HG03097 (cell line): ENCODE data around the gene SUSD6.

Experiments
- ATAC-seq: cut with Tn5 transposase; IDR thresholded peaks from one replicate; pipeline ENCODE4 v1.9.1; 2021; ENCODE audit not compliant: unreplicated experiment, low FRiP score

SUSD6 gene

DNA sequence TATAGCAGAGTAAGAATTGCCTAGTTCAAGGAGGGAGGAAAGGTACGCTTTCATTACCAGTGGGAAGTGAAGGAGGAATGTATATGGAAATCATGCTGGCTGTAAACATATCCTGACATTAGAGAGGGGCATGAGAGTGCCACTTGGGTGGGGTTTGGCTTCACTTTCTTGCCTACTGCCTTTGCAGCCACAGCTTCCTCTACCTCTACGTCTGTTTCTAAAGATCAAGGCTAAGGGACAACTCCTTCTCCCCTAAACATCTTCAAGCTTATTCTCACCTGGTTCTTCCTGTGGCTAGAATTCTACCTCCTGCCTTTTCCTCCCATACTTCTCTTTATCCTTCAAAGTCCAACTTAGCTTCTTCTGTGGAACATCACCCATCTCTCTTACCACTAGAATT is 58.0 kb downstream of the SUSD6 start:
- no peak for ATAC-seq

DNA sequence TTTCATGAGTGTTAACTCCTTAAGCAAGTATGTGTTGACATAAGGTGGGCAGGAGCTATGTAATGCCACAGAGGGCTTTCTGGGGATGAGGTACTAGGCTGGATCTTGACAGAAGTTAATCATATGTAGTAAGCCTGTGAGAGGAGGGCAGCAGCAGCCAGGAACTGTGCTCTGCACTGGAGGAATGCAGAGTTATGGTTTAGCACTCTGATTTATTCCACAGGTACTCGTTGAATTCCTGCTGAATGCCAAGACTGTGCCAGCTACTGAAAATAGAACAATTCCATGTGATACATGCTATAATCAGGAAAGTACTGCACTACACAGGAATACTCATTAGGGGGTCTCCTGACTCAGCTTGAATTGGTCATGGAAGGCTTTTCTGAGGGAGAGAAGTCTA is 58.7 kb downstream of the SUSD6 start:
- no peak for ATAC-seq

DNA sequence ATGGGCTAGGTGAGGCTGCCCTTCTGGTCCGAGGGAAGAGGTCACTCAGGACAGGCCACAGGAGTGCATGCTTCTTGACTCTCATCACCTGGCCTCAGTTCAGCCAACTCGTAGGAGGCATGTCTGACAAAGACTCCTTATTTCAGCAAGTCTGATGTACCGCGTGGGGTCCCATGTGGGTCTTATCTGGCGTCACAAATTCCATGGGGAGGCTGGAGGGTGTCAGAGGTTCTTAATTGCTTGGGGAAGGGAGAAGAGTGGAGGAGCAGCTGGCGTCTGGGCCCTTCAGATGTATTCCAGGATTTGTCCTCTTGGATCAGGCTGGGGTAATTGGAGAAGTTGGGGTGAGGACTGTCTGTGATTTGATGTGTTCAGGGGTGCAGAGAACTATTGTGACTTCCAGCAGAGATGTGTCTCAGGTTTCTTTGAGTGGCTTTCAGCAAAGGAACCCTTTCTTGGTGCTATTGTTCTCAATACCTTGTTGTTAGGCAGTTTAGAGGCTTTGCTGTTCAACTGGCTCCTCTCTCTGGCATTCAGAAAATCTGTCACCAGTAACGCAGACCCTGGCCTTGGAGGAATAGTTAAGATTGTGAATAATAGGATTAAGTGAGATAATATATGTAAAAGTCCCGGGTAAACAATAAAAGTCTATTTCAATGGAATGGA is 60.1 kb downstream of the SUSD6 start:
- no peak for ATAC-seq

DNA sequence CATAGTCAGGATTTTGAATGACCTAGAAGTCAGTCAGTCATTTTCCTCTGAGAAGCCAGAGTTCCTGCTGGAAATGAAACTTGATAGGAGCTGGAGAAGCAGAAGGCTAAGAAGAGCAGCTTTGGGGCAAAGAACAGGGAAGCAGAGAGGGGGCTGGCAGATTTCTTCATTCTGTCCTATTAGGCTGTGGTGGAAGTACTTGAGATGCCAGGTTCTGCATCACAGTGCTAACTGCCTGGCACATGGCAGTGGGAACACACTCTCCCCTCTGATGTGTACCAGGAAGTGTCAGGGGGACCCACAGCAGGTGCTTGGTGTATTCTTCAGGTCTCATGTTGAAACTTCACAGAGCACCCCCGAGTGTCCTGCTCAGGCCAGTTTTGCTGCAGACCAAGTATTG is 61.0 kb downstream of the SUSD6 start:
- no peak for ATAC-seq

DNA sequence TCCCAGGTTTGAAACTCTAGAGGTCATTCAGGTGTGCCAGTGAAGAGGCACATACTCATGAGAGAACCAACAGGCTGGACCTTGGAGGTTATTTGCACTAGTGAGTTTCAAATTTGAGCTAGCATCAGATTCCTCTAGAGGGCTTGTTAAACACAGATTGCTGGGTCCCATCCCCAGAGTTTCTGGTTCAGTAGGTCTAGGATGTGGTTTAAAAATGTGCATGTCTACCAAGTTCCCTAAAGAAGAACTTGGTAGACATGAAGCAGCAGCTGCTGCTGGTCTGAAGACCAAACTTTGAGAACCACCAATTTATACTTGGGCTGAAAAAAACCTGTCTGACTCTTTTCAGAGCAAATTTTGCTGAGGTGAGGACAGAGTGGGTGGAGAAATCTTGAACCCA is 61.7 kb downstream of the SUSD6 start:
- no peak for ATAC-seq

DNA sequence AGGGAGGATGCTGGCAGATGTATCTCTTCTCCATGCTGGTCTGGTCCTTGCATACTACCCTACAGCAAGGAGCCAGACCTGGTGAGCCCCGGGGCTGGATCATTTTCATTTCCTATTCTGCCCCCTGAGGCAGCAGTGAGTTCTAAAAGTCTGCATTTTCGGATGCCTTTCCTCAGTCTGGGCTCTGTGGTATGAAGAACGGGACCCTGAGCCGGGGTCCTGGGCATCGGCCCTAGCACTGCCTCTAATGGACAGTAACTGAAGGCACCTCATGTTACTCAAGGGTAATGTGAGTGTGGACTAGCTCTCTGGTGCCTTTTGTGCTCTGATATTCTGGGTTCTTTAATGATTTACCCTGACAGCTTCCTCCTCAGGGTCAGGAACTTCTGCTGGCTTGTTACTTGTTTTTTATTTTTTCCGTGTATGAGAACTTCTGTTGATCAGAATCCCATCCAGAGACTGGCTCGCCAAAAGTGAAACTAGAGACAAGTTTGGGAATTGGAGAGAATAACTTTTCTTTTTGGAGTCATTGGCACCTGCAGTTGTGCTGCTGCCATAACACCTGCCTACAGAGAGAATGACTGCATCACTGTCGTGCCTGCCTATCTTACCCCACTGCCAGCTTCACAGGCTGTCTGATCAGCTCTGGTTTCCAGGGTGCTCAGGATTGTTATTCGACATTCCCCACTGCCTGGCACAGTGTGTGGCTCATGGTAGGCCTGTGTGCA is 62.3 kb downstream of the SUSD6 start:
- ATAC-seq, result no peak

DNA sequence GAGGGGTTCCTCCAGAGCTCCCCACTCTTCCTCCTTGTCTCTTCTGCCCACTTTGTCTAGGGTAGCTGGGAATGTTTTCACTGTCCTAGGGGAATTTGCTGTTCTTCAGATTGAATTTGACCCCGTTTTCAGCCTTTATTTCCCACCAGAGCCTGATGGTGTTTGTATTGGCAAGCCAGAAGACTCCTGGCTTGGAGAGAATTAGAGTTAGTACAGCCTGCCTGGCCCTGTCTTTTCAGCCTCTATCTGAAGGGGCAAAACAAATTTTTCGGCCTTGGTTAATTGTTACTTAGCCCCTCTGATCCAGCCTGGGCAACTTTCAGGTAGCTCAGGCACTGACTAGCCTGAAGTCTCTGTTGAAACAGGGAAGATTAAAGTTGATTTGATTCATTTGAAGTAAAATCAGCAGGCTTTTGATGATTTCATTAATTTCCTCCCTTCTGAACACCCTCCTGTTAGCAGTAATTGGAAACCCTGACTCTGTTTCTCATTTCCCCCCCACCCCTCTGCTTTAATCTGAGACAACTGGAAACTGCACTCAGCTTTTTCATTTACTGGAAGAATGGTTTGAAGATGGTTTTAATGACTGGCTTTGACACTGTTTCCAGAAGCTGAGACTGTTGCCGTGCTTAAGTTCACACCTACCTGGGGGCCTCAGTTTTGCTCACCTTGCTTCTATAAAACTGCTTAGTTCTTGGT is 63.3 kb downstream of the SUSD6 start:
- no peak for ATAC-seq

DNA sequence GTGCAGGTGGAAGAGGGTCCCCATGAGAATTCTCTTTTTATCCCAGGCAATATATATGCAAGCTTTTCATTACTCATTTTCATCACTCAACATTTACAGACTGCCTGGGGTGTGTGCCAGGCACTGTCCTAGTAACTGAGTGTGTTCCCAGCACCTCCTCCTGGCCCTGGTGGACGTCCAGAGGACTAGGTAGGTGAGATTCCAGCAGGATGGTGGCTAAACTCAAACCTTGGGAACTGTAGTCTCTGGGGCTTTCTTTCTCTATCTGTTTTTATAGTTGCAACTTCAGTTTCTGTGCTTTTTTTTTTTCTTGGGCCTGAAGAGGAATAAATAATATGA is 63.8 kb downstream of the SUSD6 start:
- ATAC-seq, result no peak

DNA sequence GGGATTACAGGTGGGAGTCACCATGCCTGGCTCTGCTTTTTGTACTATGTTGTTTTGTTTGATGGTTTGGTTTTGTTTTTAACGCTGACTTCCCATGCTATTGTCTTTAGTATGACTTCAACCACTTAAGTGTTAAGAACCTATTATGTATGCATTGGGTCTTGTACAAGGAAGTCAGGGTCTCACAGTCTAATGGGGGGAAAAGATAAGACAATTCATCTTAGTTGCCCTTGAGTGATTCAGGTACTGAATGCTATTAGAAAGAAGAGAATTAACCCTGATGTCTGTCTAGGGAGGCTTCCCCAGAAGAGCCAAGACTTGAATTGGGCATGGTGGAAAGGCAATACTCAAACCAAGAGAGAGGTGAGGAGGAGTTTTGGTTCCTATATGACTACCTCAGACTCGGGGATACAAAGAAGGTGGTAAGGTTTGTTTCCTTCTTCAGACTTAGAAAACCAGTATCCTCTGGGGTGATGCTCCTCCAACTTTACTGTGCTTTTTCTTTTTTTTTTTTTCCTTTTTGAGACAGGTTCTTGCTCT is 64.6 kb downstream of the SUSD6 start:
- peak; percentile 59 for ATAC-seq

DNA sequence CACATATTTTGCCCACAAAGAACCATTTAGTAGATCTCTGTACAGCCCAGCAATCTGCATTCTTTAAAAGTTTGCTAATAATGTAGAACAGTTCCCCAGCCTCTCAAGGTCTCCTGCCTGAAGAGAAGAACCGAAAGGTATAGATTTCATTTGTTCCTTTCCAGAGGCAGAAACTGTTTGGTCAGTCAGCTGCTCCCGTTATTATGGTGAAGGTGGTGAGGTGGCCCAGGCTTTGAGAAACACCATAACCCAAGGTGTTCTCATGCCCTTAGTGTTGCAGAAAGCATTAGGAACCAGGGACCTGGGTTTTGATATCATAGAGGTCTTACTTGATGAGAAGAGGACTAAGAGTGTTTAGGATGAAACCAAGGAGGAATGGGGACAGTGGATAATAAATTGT is 65.3 kb downstream of the SUSD6 start:
- no peak for ATAC-seq

DNA sequence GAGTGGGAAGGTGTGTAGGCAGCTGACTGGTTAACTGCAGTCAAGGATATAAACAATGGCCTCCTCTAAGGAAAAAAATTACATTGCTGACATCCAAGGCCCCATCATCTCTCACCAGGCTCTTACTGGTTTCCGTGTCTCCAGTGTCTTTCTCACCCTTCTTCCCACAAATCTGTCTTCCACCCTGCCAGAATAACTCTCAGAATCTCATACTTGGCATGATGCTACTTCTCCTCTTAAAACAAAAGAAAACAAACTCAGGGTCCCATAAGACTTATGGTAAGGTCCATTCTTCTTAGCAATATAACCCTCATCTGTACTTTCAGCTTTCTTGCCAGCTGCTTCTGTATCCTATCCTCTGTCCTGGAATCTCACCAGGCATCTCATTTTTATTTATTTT is 68.9 kb downstream of the SUSD6 start:
- ATAC-seq, result no peak

DNA sequence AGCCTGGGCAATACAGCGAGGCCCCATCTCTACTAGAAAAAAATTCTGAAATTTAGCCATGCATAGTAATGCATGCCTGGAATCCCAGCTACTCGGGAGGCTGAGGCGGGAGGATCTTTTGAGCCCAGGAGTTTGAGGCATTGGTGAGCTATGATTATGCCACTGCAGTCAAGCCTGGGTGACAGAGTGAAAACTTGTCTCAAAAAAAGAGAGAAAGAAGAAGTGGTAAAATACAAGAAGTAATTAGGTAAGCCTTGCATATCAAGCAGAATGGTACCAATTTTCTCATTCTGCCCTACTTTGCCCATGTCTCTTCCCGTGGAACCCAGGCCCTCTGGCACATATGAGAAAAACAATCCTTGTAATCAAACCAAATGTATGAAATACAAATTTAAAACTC is 70.7 kb downstream of the SUSD6 start:
- no peak for ATAC-seq

DNA sequence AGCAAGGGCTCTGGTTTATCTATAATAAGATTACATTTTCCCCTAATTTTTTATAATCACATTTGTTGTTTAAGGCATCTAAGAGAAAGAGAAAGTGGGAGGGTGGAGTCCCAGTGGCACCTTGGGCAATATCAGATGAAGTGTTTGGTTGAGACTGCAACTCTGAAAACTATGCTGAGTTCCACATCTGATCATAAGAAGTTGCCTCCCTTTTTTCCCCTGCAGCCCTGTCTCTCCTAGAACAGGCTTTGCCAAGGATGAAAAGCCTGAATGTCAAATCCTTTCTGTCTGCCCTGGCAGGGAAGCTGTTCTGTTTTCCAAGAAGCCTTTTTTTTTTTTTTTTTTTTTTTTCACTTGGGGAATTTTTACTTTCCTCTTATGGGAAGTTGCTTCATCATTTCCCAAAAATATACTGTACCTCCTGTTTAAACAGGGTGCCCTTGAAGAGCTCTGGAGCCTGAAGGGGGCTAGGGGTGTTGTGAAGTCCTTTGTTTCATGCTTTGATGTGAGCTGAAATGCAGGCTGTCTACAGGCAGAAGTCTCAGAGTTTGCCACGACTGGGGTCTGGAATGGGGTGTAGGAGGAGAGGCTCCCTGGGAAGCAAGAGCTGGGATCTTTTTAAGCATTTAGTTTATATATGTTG is 71.3 kb downstream of the SUSD6 start:
- ATAC-seq, result no peak

DNA sequence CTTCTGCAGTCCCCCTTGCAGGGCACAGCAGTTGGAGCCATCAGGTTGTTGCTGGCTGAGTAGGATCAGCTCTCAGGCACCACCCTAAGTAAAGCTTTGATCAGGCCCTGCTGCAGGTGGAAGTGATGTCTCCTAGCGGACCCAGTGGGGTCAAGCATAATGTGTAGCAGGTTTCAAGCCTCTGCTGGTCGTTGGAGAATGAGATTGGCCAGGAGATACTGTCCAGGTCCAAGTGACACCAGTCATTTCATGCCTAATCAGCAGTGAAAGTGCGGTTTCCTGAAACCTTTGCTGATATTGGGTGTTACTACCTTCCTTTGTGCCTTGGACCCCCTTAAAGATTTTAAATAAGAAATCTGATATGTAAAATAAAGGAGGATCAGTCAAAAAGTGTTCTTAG is 72.6 kb downstream of the SUSD6 start:
- no peak for ATAC-seq

DNA sequence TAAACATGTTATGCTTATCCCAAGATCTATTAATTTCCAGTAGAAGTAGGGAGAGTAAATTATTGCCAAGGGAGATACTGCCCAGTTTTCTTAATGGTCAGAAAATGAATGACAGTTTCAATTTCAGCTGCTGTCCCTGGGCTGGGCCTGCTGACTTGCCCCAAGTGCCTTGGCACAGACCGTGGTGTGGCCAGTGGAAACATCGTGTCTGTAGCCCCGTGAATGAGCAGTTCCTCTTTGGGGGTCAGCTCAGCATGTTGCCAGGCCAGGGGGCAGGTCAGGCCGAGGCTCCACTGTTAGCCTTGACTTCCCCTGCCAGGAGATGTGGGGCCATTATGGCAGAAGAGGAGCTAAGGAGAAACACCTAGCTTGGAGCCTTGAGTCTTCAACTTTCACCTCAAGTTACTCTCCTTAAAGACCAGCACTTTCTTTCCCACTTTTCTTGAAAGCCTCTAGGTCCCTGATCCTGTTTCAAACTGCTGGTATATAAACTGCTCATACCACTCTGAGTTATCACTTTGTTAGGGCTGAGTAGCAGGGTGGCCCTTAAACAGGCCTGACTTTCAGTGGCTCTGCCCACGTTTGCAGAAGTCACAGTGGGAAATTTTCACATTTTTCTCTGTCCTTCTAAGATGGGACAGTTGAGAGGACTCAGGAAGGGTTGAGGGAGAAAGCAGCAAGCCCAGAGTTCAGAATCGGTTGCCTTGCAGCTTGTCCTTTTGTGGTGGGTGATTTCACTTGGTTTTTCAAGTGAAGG is 73.2 kb downstream of the SUSD6 start:
- ATAC-seq, result no peak

DNA sequence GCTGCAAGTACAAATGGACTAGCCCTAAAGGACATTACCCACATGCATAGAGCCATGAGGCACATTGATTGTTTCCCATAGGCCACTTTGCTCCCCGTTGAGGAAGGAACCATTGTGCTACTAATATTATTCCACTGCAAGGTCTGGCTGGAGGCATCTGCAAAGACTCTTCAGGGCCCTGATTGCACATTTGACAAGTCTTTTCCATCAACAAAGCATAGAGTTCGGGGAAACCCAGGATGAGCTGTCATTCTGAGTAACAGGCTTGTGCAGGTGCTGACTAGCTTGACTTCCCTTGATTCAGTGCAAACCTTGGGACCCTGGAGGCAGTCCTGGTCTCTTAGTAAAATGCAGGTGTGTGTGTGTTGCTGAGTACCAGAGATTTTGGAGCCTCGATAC is 73.8 kb downstream of the SUSD6 start:
- no peak for ATAC-seq

DNA sequence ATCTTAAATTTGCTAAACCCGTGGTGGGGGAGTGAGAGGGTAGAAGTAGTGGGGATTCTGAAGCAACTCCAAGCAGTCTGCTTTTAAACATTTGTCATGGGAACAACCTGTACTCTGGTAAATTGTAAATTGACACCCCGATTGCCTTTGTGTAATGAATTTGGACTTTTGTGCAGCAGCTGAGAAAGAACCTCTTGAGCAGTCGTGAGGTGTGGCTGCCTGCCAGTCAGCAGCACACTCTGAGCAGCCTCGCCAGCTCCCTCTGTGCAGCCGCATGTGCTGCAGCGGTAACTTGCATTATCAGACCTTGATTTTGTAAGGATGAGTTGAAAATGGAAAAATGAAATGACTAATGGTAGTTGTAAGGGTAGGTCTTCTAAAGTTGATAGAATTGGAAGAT is 74.3 kb downstream of the SUSD6 start:
- ATAC-seq, result no peak

DNA sequence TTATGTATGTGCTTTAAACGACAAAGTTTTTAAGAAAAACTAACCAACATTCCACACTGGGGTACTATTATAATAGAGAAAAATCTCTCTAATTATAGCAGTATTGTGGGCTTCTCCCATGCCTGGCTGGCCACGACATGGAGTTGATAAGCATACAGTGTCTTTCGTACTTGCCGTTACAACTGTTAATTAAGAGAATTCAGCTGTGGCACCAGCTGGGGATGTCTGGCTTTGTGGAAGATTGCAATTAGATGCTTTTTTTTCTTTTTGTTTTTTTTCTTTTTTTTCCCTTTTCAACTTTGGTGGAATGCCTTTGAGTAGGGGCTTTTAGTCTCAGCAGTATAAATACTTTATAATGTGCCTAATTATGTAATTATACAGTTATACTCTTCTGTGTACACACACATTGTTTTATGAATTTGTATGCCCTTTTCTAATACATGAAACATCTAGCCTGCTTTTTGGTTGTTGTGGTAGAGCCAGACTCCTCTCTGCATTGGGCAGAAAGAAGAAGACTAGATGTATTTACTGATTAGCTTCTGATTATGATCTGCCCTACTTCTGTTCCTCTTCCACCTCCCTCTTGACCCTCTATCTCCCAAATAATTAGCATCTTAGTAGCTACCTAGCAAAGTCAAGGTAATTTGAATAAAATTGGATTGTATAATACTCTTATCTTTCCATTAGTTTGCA is 76.4 kb downstream of the SUSD6 start:
- ATAC-seq, result no peak

DNA sequence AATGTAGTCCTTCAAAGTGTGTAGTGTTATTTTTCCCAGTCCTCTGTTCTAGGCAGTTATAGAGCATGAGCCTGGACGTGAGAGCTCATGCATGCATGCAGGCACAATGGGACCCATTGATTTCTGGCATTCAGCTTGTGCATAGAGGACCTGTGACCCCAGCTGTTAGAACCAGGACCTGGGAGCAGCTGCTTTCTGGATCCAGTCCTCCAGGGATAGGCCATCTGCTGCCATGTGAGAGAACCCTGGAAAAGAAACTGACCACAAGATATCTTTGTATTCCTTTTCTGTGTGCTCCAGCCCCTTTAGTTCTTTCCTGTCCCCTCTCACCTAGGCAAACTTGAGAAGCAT is 76.9 kb downstream of the SUSD6 start:
- ATAC-seq, result no peak

DNA sequence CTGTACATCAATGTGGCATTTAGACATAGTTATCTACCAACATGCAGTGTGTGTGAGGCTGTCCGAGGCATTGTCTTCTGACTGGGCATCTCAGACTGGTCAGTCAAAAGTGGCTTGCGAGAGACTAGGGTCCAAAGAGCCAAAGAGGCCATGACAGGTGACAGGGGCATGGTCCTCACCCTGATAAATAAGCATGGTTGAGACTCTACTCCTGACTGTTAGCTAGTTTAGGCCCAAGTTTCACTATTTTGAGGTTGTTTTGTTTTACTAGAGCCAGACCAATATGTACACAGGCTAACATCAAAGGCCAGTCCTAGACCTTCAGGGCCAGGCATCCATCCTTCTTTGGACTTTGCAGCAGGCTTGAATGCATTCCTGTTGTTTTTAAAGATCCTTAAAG is 78.6 kb downstream of the SUSD6 start:
- no peak for ATAC-seq
